Limb (tissue), 2 donors: Measurements from ENCODE around the gene INAVA.

Experiments
- DNase-seq, 2 donors: peaks; one replicate each; pipeline ENCODE4 v3.0.0-alpha.2; 2016; ENCODE audit errors: extremely low spot score in 2 of 2

INAVA gene

GRCh38 chr1:200875416-200875815 is 19.3 kb upstream of the INAVA start:
- no peak for DNase-seq

- no peak for DNase-seq
Observed at GRCh38 chr1:200877010-200877409, 17.7 kb upstream of the INAVA start.

- no peak for DNase-seq
Observed at GRCh38 chr1:200877839-200878551, 16.7 kb upstream of the INAVA start.

GRCh38 chr1:200880212-200880611 is 14.5 kb upstream of the INAVA start:
- no peak for DNase-seq

- DNase-seq, result no peak
Observed at GRCh38 chr1:200883118-200883517, 11.6 kb upstream of the INAVA start.

- DNase-seq, result no peak
Observed at GRCh38 chr1:200885623-200886402, 8.9 kb upstream of the INAVA start.

GRCh38 chr1:200886594-200886993 is 8.1 kb upstream of the INAVA start:
- no peak for DNase-seq

- DNase-seq, result no peak
Observed at GRCh38 chr1:200887036-200887435, 7.7 kb upstream of the INAVA start.

- DNase-seq, result no peak
Observed at GRCh38 chr1:200887772-200888348, 6.8 kb upstream of the INAVA start.

- no peak for DNase-seq
Observed at GRCh38 chr1:200888349-200888838, 6.3 kb upstream of the INAVA start.

- no peak for DNase-seq
Observed at GRCh38 chr1:200889571-200889970, 5.1 kb upstream of the INAVA start.

- DNase-seq, result no peak
Observed at GRCh38 chr1:200890027-200890426, 4.7 kb upstream of the INAVA start.

- peak; percentile 55 to 80 for DNase-seq
Observed at GRCh38 chr1:200890818-200891773, 3.6 kb upstream of the INAVA start.

GRCh38 chr1:200891774-200892157 is 2.9 kb upstream of the INAVA start:
- DNase-seq, result peak in 1 of 2 donors; percentile 60

- DNase-seq, result no peak
Observed at GRCh38 chr1:200892546-200892945, 2.2 kb upstream of the INAVA start.

GRCh38 chr1:200892958-200893357 is 1.7 kb upstream of the INAVA start:
- no peak for DNase-seq

- no peak for DNase-seq
Observed at GRCh38 chr1:200893411-200893901, 1.2 kb upstream of the INAVA start.

- no peak for DNase-seq
Observed at GRCh38 chr1:200895443-200895789, 716 bp downstream of the INAVA start.

GRCh38 chr1:200895801-200896530 is 1.3 kb downstream of the INAVA start:
- no peak for DNase-seq

- DNase-seq, result no peak
Observed at GRCh38 chr1:200896531-200897196, 2.0 kb downstream of the INAVA start.
